NCI-H774 (cell line): ENCODE results near the gene NLRC3.
"Not testable (repeated sequence)": the region's sequence is repeated elsewhere in the genome, so short reads cannot be mapped to it uniquely, and the experiment has no call there.

ENCODE experiments used
- DNase-seq: peaks from one replicate; lab custom pipeline; 2025; lab: John Stamatoyannopoulos, UW

Gene NLRC3

DNA sequence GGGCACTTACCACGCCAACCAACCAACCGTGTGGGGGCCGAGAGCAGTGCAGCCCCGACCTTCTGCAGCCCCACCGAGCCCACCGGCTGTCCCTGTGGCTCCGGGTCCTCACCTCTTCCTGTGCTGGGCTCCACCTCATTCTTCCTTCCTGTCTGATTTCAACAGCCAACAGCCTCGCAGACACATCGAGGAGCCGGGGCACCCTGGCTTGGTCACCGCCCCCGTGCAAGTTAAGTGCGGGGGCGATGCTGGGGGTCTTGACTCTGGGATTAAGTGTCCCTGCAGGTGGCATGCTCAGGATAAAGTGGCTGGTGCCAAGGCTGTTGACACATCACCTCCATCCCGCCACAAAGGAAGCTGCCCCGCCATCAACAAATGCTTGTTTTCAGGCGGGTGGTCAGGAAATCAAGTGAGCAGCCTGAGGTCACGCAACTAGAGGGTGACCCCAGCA is at the start of gene NLRC3:
Gene NLRC3, minus strand, starts transcription at position 102 of the 451 bp plus-strand sequence. CDS start 12,367 bp downstream, outside the sequence.
- DNase-seq = no peak

GRCh38 chr16:3625911-3626732 is 48.9 kb upstream of the NLRC3 start:
- DNase-seq = no peak

GRCh38 chr16:3625331-3625730 is 48.1 kb upstream of the NLRC3 start:
- no peak for DNase-seq

DNA sequence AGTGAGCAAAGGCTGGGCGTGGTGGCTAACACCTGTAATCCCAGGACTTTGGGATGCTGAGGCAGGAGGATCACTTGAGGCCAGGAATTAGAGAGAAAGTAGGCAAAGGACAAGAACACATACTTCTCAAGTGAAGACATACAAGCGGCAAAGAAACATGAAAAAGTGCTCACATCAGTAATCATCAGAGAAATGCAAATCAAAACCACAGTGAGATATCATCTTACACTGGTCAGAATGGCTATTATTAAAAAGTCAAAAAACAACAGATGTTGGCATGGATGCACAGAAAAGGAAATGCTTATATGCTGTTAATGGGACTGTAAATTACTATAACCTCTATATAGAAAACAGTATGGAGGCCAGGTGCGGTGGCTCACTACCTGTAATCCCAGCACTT is 46.4 kb upstream of the NLRC3 start:
- no peak for DNase-seq

DNA sequence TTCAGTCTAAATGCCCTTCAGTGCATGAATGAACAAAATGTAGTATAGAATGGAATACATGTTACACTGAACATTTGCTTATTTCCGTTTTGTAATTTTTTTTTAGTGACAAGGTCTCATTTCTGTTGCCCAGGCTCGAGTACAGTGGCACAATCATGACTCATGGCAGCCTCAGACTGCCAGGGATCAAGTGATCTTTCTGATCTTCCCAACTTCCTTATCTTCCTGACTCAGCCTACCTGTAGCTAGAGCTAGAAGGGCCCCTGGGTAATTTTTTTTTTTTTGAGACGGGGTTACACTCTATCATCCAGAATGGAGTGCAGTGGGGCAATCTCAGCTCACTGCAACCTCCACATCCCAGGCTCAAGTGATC is 41.6 kb upstream of the NLRC3 start:
- DNase-seq = no peak

- DNase-seq = no peak
These were observed 35.6 kb upstream of the NLRC3 start for GRCh38 chr16:3612510-3613466.

GRCh38 chr16:3611146-3611975 is 34.2 kb upstream of the NLRC3 start, which contains the start of gene SLX4:
TSS of gene SLX4 (minus strand) at chr16:3611606. CDS start at chr16:3608964, 2,642 bp downstream.
- peak; percentile 94 for DNase-seq

GRCh38 chr16:3610698-3611145 is 33.5 kb upstream of the NLRC3 start:
- DNase-seq = no peak

- DNase-seq = no peak
These were observed 32.9 kb upstream of the NLRC3 start for GRCh38 chr16:3609895-3610697.

- DNase-seq = not testable (repeated sequence)
These were observed 31.8 kb upstream of the NLRC3 start for GRCh38 chr16:3608976-3609375.

DNA sequence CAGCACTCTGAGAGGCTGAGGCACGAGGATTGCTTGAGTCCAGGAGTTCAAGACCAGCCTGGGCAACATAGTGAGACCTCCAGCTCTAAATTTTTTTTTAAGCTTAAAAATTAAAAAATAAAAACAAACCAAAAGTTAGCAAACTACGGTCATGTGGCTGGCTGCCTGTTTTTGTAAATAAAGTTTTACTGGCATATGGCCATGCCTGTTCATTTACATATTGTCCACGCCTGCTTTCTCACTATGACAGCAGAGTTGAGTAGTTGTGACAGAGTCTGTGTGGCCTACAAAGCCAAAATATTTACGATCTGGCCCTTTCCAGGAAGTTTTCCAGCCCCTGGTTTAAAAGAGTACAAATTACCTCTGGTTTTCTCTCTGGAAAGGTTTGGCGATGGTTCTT is 30.9 kb upstream of the NLRC3 start:
- no peak for DNase-seq

GRCh38 chr16:3607634-3608033 is 30.4 kb upstream of the NLRC3 start:
- DNase-seq = no peak

GRCh38 chr16:3607161-3607560 is 30.0 kb upstream of the NLRC3 start:
- no peak for DNase-seq

- no peak for DNase-seq
These were observed 29.2 kb upstream of the NLRC3 start for GRCh38 chr16:3606441-3606840.

DNA sequence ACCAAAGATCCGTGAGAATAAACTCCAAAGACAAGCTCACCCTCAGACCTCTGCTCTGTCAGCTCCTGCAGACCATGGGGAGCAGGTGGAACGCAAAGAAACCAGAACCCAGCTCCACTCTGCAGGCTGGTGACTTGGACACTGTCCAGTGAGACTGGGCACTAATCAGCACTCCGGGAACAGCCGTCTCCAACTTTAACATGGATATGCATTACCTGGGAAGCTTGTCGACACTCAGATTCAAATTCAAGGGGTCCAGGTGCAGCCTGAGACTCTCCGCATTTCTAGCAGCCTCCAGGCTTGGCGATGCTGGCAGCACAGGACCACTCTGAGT is 25.1 kb upstream of the NLRC3 start:
- no peak for DNase-seq

DNA sequence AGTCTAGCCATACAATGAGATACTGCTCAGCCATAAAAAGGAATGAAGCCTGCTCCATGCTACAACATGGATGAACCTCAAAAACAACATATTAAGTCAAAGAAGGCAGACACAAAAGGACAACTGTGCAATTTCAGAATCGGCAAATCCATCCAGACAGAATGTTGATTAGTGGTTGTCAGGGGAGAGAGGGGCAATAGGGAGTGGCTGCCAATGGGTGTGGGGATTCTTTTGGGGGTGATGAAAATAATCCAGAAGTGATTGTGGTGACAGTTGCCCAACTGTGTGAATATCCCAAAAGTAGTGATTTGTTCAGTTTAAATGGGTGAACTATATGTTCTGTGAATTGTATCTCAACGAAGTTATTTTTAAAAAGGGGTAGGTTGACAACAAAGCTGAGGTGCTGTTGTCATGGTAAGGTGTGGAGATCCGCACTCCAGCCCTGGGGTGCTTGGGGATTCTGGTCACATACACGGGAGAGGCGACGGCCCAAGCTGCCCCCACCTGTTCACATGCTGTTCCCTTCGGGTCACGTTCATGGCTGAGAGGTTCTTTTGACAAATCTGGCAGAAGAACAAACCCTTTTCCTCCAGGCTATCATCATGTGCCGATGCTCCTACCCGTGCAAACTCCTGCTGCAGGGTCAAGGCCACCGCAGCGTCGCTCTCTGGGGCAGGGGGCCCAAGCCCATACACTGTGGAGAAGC is 24.6 kb upstream of the NLRC3 start:
- no peak for DNase-seq

- no peak for DNase-seq
These were observed 22.7 kb upstream of the NLRC3 start for GRCh38 chr16:3599922-3600321.

DNA sequence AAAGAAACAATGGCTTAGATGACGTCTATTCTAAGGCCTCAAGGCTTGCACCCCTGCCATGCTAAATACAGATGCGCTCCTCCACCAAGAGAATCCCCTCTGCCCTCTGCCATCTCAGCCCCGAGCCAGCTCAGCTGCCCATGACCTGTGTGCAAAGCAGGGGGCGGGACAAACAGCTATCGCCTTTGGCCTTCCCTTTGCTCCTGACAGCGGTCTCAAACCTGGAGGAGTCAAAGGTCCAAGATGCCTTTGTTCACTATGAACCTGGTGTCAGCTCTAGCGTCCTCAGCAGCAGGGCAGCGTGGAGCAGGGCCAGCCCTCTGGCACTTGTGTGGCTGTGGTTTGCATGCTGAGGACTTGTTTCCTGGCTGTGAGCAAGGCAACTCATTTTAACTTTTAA is 21.9 kb upstream of the NLRC3 start:
- DNase-seq = no peak

- DNase-seq = no peak
These were observed 21.0 kb upstream of the NLRC3 start for GRCh38 chr16:3598236-3598635.

GRCh38 chr16:3597676-3598075 is 20.5 kb upstream of the NLRC3 start:
- DNase-seq = no peak
